HL-60 (cell line): ENCODE measurements around the gene LAMC3.
"Not testable (repeated sequence)": the region's sequence is repeated elsewhere in the genome, so short reads cannot be mapped to it uniquely, and the experiment has no call there.

Source experiments
- DNase-seq, 2 experiments: peaks; one replicate each; pipeline ENCODE4 v3.0.0-alpha.2; 2010 to 2020; ENCODE audit warnings: low read depth in 1 of 2, low spot score in 1 of 2
- H3K27ac ChIP-seq: fragments of 250-450 bp; sonication (Bioruptor Pico); replicated peaks from 2 replicates; pipeline ENCODE4 v1.5.1; 2020; ENCODE audit warnings: mild to moderate bottlenecking, moderate library complexity
- H3K27me3 ChIP-seq: fragments of 250-450 bp; sonication (Bioruptor Pico); 2 replicates; pipeline ENCODE4 v1.5.1; 2021; ENCODE audit warnings: mild to moderate bottlenecking, moderate library complexity; ENCODE audit not compliant: insufficient read depth, poor library complexity, severe bottlenecking
- H3K4me3 ChIP-seq: replicated peaks from 2 replicates; pipeline ENCODE4 v1.5.1; 2011; ENCODE audit warnings: mild to moderate bottlenecking, control low read depth, low read length; ENCODE audit not compliant: insufficient read depth
- CTCF ChIP-seq: IDR thresholded peaks from one replicate; pipeline ENCODE4 v1.5.1; 2011; ENCODE audit warnings: low read length, control low read depth, inconsistent platforms; ENCODE audit not compliant: insufficient read depth
- GABPA ChIP-seq: IDR thresholded peaks from 2 replicates; pipeline ENCODE4 v1.6.1; 2012; ENCODE audit warnings: low read depth
- POLR2AphosphoS5 ChIP-seq: IDR thresholded peaks from 2 replicates; pipeline ENCODE4 v1.6.1; 2012; ENCODE audit warnings: low read depth
- REST ChIP-seq: IDR thresholded peaks from 2 replicates; pipeline ENCODE4 v1.6.1; 2012; ENCODE audit warnings: low read depth; ENCODE audit not compliant: insufficient replicate concordance
- SPI1 ChIP-seq: IDR thresholded peaks from 2 replicates; pipeline ENCODE4 v1.6.1; 2012; ENCODE audit warnings: low read depth, mild to moderate bottlenecking, borderline replicate concordance

The LAMC3 gene

GRCh38 chr9:131098391-131099101 is 89.6 kb downstream of the LAMC3 start:
- Histone ChIP-seq H3K27me3 (peaks cover 32% of the 10 kb centered on the region), H3K27ac (no peak overlapping the region), H3K4me3 (no peak overlapping the region)
- DNase-seq, result no peak
- TF ChIP-seq CTCF, result no peak
- TF ChIP-seq POLR2AphosphoS5, result no peak

GRCh38 chr9:131099102-131099606 is 90.2 kb downstream of the LAMC3 start:
- Histone ChIP-seq H3K27ac (no peak overlapping the region), H3K4me3 (no peak overlapping the region), H3K27me3 (peaks cover 29% of the 10 kb centered on the region)
- DNase-seq, result no peak
- TF ChIP-seq CTCF (no peak), GABPA (no peak), SPI1 (no peak), POLR2AphosphoS5 (no peak), REST (no peak)

GRCh38 chr9:131099845-131100244 is 90.9 kb downstream of the LAMC3 start:
- DNase-seq, H3K4me3 ChIP-seq, H3K27ac ChIP-seq: not testable (repeated sequence)
- peaks cover 27% of the 10 kb centered on the region for H3K27me3 ChIP-seq

- TF ChIP-seq GABPA, result no peak
- no peak for TF ChIP-seq SPI1
- no peak for TF ChIP-seq CTCF
- no peak for TF ChIP-seq REST
- Histone ChIP-seq H3K4me3 (no peak overlapping the region), H3K27me3 (peaks cover 21% of the 10 kb centered on the region), H3K27ac (no peak overlapping the region)
- no peak for DNase-seq
These were observed 91.5 kb downstream of the LAMC3 start for GRCh38 chr9:131100445-131100844.
